IMR-90 (cell line): Measurements from ENCODE around the gene SLC19A1. TPM values are rescaled to one million over a fixed set of nuclear protein-coding genes. Genes with fewer than 3 reads are reported as not detected.

Source experiments
- BHLHE40 ChIP-seq: fragments of 150-350 bp; IDR thresholded peaks from 2 replicates; pipeline ENCODE4 v1.6.1; 2016; ENCODE audit warnings: mild to moderate bottlenecking, low read depth, low read length
- CEBPB ChIP-seq: IDR thresholded peaks from 2 replicates; pipeline ENCODE4 v1.6.1; 2012; ENCODE audit warnings: low read depth, low read length, improper control_type of control experiment
- CHD1 ChIP-seq: IDR thresholded peaks from 2 replicates; pipeline ENCODE4 v1.6.1; 2012; ENCODE audit warnings: low read depth, low read length, improper control_type of control experiment
- MAFK ChIP-seq: IDR thresholded peaks from 2 replicates; pipeline ENCODE4 v1.6.1; 2012; ENCODE audit warnings: low read depth, low read length, improper control_type of control experiment
- POLR2A ChIP-seq: IDR thresholded peaks from 2 replicates; pipeline ENCODE4 v1.6.1; 2012; ENCODE audit warnings: mild to moderate bottlenecking, low read depth, low read length
- polyA plus RNA-seq, 3 experiments: library from polyadenylated mRNA; depleted of rRNA; stranded (reverse); fragments of >200 nt; gene quantifications; 2 replicates each; pipeline ENCODE4 v1.2.3, GENCODE V29; 2012; ENCODE audit warnings: low replicate concordance in 1 of 3
- total RNA-seq: library from RNA; depleted of rRNA; stranded (reverse); fragments of >200 nt; gene quantifications from 2 replicates; pipeline ENCODE4 v1.2.3, GENCODE V29; 2012
- TF ChIP-seq, protein P1 (sequence below): conservative IDR thresholded peaks from 2 replicates; pipeline ENCODE4 v1.5.1; 2012; ENCODE audit warnings: mild to moderate bottlenecking, low read depth, low read length, improper control_type of control experiment

SLC19A1 gene
- total and polyA plus RNA-seq, 2 of the 4 experiments (the other 2 are of a cell fraction), result 2.2 to 16.2 TPM

DNA sequence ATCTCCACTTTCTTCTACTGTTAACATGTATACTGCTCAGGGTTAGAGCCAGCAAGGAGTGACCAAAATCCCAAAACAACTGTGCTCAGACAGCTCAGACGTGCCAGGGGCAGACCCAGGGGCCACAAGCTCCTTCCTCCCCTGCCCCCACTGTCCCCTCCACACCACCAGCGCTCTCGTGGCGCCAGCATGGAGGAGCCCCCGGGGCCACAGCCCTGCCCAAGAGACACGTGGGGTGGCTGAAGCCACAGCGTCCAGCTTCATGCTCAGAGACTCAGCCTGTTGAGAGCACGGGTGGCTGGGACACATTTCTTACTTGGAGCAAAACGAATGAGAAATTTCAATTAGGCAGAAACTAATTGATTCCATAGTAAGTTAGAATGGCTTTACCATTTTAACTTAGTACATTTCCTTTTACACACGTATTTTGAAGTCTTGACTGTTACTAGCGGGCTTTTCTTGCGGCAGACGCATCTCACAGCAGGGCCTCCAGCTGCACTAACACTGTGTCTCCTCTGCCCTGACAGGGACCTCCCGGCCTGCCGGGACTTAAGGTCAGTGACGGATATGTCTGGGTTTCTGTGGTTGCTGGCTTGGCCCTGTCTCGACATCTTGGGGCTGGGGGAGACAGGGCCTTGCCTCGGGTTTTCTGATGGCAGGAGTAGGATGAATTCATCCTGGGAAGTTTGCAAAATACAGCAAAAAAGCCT lies 54.2 kb downstream of the SLC19A1 start (continued):
- TF ChIP-seq, protein P1, sequence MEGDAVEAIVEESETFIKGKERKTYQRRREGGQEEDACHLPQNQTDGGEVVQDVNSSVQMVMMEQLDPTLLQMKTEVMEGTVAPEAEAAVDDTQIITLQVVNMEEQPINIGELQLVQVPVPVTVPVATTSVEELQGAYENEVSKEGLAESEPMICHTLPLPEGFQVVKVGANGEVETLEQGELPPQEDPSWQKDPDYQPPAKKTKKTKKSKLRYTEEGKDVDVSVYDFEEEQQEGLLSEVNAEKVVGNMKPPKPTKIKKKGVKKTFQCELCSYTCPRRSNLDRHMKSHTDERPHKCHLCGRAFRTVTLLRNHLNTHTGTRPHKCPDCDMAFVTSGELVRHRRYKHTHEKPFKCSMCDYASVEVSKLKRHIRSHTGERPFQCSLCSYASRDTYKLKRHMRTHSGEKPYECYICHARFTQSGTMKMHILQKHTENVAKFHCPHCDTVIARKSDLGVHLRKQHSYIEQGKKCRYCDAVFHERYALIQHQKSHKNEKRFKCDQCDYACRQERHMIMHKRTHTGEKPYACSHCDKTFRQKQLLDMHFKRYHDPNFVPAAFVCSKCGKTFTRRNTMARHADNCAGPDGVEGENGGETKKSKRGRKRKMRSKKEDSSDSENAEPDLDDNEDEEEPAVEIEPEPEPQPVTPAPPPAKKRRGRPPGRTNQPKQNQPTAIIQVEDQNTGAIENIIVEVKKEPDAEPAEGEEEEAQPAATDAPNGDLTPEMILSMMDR, result no peak
- TF ChIP-seq BHLHE40 (no peak), POLR2A (no peak), MAFK (no peak), CHD1 (no peak), CEBPB (no peak)
